ENCODE results near the gene JPH4.
"Not testable (repeated sequence)": the region's sequence is repeated elsewhere in the genome, so short reads cannot be mapped to it uniquely, and the experiment has no call there.

The JPH4 gene

DNA sequence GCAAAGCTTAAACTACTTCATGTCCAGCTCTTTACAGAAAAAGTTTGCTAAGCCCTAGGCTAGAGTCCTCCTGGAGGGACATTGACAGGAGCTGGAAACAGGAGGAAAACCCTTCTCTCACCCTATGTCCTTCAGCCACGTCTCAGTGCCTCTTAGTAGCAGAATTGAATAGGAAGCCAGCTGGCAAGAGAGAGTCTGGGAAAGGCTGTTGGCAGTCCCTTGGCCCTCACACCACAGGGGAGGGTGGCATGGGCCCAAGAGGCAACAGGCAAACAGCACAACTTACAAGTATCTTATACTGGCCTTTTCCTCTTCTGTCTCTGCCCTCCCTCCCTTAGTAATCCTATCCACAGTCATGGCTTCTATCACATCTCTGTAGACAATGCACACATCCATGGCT, 29.9 kb upstream of the JPH4 start:
- no peak for DNase-seq

DNA sequence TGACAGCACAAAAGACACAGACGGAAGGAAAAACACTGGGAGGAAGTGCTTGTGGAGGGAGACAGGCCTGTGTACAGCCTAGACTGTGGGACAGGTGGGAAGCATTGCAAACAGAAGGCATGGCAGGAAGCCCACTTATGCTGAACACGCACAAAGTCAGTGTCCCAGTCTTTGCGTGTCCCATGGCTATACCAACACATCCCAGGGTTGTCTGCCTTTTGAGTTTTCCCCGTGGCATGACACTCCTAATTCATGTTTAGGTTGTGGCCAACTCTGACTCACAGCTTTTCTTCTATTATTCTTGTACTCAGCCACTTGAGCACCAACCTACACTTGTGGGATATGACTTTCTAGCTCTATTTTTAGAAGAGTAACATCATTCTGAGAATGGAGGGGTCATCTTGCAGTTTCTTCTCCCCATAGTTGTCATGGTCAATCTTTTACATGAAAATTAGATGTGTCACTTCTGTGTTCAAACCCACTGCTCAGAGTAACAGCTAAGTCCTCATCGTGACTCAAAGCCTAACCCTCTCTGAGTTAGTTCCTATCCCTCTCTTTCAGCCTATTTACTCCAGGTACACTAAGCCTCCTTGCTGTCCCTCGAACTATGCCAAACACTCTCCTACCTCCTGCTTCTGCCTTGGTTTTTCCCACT, 27.5 kb upstream of the JPH4 start:
- no peak for DNase-seq

GRCh38 chr14:23604675-23605170, 26.1 kb upstream of the JPH4 start:
- no peak for DNase-seq

DNA sequence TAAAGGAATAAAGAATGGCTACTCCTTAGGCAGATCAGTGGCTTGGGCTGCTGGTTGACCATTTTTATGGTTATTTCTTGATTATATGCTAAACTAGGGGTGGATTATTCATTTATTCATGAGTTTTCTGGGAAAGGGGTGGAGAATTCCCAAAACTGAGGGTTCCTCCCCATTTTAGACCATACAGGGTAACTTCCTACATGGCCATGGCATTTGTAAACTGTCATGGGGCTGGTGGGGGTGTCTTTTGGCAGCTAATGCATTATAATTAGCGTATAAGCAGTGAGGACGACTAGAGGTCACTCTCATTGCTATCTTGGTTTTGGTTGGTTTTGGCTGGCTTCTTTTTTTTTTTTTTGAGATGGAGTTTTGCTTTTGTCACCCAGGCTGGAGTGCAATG, 25.6 kb upstream of the JPH4 start:
- no peak for DNase-seq

- no peak for DNase-seq
Observed at GRCh38 chr14:23603103-23603502, 24.5 kb upstream of the JPH4 start.

DNA sequence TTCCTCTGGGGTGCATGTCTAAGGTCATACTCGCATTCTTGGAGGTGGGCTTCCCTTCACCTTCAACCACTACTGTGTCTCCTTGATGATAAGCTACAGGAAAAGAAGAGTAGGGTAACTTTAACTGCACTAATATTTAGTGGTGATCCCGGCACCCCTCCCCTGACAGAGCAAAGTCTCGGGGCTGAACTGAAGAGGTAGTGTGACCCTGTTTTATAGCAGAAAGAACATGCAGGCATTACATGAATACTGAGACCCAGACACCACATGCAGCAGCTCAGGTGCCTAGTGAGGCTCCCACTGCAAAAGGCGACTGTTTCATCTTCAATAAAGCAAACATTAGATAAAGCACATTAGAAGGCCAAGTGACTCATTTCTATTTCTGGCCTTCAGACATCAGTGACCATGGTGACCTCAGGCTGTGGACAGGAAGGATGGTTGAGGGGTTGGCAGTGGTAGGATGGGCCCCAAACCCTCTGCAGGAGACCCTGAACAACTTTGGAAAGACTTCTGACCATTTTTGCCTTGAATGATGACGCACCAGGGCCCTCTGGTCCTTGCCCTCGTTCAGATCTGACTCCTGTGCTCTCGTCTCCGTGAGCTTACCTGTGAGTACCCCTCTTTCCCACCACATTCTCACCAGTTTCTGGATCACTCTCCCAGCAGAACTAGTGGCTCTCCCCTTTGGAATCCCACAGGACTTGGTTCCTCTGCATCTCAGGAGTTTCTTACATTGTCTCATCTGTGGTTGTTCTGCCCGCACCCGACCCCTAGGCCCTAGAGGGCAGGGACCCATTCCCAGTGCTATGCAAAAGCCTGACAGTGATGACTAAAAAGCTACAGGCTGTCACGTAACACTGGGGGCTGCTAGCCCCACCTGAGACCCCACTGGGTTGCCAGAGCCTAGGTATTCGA, 23.8 kb upstream of the JPH4 start:
- no peak for DNase-seq

DNA sequence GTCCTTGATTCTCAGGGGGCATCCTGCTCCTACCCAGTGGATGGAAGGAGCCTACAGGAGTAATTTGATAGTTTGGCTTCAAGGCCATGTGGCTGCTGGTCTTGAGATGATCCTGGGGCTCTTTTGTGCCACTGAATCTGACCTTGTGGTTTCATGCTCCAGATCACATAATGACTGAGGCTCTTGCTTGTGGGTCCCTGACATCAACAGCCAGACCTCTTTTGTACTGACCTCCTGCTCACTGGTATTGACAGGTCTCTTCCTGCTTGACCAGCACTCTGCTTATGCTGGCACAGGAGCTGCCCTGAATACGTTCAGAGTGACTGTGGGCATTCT, 23.2 kb upstream of the JPH4 start:
- DNase-seq = no peak

DNA sequence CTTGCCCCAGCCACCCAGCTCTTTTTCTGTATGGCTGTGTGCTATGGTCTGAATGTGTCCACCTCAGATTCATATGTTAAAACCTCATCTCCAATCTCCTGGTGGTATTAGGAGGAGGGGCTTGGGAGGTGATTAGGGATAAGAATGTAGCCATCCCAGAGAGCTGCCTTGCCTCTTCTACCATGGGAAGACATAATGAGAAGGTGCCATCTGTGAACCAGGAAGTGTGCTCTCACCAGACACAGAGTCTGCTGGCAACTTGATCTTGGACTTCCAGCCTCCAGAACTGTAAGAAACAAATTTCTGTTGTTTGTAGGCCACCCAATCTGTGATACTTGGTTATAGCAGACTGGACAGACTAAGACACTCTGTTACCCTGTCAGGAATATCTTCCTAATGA, 22.8 kb upstream of the JPH4 start:
- no peak for DNase-seq

- DNase-seq = no peak
Observed at GRCh38 chr14:23600806-23601205, 22.2 kb upstream of the JPH4 start.

GRCh38 chr14:23600322-23600707, 21.7 kb upstream of the JPH4 start:
- DNase-seq = no peak

- not testable (repeated sequence) for DNase-seq
Observed at GRCh38 chr14:23594191-23594590, 15.6 kb upstream of the JPH4 start.

DNA sequence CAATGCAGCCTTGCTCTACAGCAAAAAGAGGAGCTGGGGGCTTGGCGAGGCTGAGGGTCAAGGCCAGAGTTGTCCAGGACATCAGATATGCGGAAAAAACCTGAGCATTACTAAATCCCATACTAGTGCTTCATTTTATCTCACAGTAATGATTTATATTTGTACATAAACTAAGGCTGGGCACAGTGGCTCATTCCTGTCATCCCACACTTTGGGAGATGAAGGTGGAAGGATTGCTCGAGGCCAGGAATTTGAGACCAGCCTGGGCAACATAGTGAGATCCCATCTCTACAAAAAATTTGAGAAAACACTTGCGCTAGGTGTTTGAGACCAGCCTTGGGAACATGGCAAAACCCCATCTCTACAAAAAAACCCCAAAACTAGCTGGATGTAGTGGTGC, 11.6 kb upstream of the JPH4 start:
- no peak for DNase-seq

DNA sequence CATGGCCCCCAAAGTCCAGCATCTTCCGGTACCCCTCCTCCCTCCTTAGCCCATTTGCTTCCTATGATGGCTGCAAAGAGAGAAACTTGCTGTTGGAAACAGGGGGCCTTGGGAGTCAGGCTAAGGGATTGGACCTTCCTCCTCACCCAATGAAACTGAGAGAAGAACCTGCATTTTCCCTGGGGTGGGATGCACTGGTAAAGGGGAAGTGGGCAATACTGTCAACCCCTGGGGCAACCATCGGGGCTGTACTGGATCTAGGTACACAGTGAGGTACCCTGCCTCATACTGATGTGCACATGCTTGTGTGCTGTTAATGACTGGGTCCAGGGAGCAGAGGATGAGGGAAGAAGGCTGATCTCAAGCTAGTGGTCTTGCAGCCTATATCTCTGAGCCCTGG, 11.0 kb upstream of the JPH4 start:
- no peak for DNase-seq

DNA sequence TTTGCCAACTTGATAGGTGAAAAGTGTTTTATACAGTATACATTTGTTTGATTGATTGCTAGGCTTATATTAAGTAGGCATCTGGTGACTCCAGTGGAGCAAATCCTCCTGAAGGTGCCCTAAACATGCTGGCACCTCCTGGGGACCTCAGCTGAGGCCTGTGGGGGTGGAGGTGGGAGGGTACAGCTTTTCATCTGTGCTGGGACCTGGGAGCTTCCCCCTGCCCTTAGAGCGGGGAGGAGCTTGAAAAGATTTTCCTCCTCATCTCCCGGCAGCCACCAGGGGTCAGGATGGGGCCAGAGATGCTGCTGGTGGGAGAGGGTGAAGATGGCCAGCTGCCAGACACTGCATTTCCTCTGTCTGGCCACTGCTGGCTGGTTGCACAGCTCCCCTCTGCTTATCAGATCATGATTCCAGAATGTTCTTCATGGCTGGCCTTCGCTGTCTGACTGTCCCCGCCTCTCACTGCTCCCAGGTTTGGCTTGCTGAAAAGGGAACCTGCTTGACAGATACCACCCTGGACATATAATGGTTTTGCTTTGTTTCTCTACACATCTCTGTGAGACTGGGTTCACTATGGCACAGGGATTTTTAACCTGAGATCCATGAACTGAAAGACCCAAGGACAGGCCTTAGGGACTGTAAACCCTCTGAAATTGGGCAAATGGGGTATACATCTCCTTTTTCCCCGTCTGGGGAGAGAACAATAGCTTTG, 10.5 kb upstream of the JPH4 start:
- peak; percentile 62 to 64 for DNase-seq

- DNase-seq = not testable (repeated sequence)
Observed at GRCh38 chr14:23584527-23585203, 6.1 kb upstream of the JPH4 start.

DNA sequence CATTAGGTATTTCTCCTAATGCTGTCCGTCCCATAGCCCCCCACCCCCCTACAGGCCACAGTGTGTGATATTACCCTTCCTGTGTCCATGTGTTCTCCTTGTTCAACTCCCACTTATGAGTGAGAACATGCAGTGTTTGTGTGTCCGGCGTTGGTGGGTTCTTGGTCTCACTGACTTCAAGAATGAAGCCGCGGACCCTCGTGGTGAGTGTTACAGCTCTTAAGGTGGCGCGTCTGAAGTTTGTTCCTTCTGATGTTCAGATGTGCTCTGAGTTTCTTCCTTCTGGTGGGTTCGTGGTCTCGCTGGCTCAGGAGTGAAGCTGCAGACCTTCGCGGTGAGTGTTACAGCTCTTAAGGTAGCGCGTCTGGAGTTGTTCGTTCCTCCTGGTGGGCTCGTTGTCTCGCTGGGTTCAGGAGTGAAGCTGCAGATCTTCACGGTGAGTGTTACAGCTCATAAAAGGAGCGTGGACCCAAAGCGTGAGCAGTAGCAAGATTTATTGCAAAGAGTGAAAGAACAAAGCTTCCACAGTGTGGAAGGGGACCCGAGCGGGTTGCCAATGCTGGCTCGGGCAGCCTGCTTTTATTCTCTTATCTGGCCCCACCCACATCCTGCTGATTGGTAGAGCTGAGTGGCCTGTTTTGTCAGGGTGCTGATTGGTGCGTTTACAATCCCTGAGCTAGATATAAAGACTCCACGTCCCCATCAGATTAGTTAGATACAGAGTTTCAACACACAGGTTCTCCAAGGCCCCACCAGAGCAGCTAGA, 5.4 kb upstream of the JPH4 start:
- DNase-seq = not testable (repeated sequence)

DNA sequence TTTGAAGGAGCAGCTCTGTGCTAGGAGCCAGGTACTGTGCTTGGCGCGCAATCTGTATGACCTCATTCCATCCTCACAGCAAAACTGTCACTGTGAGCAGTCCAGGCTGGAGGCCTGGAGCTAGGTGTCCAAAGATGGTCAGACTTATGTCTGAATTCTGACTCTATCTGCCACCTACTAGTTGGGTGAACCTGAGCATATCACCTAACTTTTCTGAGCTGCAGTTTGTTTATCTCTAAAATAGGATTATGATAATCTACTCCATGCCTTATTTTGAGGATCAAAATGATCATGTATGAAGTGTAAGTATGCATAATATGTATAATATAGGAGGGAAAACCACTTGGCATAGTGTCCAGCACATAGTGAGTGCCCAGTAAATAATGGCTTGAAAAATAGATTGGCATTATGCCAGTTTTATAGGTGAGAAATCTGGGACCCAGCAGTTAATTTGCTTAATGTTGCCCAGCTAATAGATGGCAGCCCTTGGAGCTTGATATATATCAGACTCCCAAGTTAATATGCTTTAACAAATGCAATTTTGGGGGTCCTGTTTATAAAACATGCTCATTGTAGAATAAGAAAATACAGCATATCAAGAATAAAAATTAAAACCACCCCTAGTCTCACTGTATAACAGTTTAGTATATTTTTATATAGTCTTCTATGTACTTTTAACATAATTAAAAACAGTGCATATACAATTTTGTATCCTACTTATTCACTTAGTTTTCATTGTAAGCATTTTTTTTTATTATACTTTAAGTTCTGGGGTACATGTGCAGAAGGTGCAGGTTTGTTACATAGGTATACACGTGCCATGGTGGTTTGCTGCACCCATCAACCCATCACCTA, 4.5 kb upstream of the JPH4 start:
- DNase-seq = no peak

DNA sequence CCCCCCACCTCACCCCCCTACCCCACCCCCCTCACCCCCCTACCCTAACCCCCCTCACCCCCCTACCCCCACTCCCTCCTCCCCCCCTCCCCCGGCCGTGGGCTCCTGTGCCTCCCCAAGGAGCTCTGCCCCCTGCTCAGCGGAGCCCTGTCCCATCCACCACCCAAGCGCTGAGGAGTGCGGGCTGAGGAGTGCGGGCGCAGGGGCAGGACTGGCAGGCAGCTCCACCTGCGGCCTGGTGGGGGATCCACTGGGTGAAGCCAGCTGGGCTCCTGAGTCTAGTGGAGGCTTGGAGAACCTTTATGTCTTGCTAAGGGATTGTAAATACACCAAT, 2.3 kb upstream of the JPH4 start:
- DNase-seq = no peak

GRCh38 chr14:23580152-23580926, 1.7 kb upstream of the JPH4 start:
- DNase-seq = no peak

DNA sequence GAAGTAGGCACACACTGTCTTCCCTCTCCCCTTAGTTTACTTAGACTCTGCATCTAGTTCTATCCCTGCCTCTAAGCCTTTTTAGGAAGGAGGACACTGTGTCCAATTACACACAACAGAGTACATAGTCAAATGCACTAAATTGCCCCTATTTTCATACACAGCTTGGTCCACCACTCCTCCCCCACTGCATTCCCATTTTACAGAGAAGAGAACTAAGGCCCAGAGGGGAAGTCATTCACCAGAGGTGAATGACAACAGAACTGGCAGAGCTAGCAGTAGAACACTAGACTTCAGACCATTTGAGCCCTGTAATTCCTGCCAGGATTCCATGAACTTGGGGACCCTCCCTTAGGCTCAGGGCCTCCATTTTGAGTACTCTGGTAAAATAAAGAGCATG, 1.1 kb upstream of the JPH4 start:
- no peak for DNase-seq

DNA sequence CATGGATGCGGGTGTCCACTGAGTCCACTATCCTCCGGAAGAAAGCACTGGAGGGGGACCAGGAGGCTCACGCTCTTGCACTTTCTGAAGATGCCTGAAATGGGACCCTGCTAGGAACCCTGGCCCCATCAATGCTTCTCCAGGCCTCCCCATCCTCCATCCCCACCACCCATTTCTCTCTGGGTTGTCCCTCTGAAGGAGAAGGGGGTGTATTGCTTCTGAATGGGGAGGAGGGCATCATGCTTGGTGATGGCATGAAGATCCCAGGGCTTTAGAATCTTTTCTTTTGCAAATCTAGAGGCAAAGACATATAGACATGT, 681 bp upstream of the JPH4 start:
- no peak for DNase-seq
